SK-N-MC (cell line): ENCODE data around the gene NCOA1.

Experiments
- EZH2 ChIP-seq: fragments of 200-600 bp; sonication (generic); IDR thresholded peaks from one replicate; pipeline ENCODE4 v1.6.1; 2017; ENCODE audit warnings: antibody characterized with exemption
- FOXP2 ChIP-seq: optimal IDR thresholded peaks from 2 replicates; pipeline ENCODE3; 2011; ENCODE audit warnings: mild to moderate bottlenecking, moderate library complexity; ENCODE audit not compliant: insufficient read depth; ENCODE audit errors: extremely low read length, control extremely low read depth
- POLR2AphosphoS5 ChIP-seq: IDR thresholded peaks from 2 replicates; pipeline ENCODE4 v1.6.1; 2012; ENCODE audit warnings: mild to moderate bottlenecking, low read depth, low read length, borderline replicate concordance

GRCh38 chr2:24745825-24746224 lies 254.8 kb downstream of the NCOA1 start:
- TF ChIP-seq EZH2 (no peak), POLR2AphosphoS5 (no peak), FOXP2 (no peak)
